HG03064 (cell line): Measurements from ENCODE around the gene TAF3.

ENCODE experiments used
- ATAC-seq: cut with Tn5 transposase; IDR thresholded peaks from one replicate; pipeline ENCODE4 v1.9.1; 2021; ENCODE audit warnings: low read depth; ENCODE audit not compliant: unreplicated experiment

The TAF3 gene

DNA sequence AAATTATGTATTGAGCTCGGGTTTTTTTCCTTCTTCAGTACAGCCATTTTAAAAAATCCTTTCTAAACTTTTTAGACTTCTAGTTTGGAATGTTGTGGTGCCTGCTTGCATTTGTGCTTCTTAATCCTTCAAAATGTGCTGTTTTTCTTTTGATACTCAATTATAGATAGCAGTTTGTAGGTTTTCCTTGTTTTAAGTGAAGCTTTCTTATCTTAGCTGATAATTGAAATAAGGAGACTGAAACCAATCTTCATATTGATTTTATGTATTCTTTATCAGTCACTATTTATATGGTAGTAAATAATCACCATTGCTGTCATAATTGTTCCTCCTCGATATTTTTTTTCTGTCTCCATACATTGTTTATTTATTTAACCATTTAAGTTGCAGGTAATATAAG is 56.6 kb downstream of the TAF3 start:
- no peak for ATAC-seq

DNA sequence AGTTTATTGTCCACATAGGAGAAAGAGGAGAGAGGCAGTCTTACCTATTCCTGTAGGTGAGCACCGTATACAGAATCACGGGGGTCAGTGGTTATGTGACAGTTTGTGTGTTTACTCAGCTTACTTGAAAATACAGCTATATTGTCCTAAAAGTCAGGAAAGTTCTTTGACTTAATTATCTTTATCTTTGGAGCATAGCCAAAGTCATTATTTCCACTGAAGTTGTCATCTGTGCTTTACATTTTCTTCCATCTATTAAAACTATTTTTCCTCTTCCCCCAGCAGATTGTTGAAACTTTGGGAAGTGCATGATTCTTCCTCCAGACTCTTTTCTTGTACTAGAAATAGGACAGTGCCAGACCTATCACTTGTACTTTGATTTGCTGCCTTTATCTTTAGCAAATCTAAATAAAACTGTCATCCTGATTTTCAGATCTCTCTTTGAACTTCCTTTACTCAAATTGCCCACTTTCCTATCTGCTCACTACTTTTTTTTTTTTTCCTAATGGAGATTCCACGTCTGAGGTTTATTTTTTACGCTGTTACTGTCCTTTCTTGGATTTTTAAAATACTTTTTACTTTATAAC is 58.3 kb downstream of the TAF3 start:
- no peak for ATAC-seq

DNA sequence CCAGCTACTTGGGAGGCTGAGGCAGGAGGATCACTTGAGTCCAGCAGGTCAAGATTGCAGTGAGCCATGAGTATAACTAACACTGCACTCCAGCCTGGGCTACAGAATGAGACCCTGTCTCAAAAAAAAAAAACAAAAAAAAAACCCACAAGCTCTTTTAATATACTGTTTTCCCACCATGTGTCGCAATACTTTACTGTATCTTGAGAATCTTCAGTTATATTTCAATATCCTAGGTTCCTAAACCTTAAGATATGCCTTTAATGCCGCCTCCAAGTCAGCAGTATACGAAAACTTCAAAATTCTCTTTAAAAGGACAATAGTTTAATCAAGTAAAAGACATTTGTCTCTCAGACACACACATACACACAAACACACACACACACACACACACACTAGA is 62.8 kb downstream of the TAF3 start:
- no peak for ATAC-seq

DNA sequence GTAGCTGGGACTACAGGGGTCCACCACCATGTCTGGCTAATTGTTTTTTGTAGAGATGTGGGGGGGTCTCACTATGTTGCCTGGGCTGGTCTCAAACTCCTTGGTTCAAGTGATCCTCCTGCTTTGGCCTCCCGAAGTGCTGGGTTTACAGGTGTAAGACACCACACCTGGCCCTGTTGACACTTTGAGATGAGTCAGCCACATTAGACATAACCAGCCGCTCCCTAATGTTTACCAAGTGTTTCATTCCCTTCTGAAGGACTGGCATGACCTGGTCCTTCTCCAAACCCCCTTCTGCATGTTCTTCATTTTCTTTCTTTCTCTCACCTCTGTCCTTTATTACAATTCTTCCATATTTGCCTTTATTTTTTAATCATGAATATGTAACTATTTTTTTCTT is 67.8 kb downstream of the TAF3 start:
- ATAC-seq: no peak

DNA sequence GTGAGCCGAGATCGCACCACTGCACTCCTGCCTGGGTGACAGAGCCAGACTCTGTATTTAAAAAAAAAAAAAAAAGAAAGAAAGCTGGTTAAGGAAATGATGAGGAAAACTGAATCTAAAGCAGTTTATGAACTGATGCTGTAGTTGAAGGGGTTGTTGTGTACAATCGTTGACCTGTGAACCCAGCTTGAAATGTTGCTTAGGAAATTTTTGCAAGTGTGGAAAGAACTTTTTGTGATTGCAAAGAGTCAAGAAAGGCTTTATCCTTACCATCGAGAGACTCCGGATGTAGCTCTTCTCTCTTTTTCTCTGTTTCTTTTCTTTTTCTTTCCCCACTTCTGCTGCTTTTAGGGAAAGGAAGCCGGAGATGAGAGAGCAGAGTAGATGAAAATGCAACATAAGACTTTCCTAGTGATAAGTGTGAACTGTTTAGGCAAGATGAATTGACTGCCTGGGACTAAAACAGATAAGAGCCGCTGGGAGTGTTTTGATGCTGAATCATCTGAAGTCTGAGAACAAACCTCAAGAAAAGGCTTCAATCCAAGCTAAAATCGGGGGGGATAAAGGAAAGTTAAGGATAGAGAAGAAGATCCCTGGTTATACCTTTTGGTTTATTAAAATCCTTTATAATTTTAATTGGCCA is 69.0 kb downstream of the TAF3 start:
- no peak for ATAC-seq

DNA sequence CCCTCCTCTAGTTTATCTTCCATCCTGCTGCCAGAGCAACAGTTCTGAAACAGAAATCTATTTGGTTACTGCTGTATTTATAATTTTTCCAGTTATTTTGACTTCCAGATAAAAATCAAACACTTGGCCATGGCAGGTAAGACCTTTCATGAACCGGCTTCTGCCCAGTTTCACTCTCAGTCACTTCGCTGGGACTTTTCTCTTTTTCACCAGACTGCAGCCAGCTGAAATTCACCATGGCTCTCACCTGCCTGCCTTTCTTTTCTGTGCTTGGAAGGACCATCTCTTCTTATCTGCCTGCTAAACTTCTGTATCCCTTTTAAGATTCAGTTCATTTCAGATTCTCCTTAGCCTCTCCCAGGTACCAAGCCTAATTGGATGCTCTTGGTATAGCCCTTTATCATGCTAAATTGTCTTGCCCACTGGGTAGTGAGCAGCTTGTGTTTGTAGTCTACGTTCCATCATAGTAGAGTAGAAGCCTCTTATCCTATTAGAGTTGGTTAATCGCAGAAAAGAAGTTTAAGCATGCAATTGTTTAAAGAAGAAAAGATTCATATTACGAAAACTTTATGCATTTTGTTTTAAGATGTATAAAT is 71.7 kb downstream of the TAF3 start:
- ATAC-seq: no peak

DNA sequence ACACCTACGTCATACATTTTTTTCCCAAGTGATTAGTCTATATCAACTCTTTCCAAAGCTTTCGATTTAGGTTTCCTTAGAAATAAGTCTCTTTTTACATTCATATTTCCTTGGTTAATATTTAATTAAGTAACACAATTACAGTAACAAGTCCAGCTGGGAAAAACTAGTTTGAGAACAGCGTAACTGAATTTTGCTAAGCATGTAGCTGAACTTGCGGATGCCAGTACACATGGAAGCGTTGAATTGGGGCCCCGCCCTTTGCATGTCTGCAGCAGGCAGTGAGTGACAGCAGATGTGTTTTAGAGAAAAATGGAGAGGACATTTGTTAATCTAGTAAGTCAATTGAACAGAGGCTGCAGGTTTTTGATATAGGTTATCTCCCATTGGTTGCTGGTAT is 72.5 kb downstream of the TAF3 start:
- ATAC-seq: no peak

DNA sequence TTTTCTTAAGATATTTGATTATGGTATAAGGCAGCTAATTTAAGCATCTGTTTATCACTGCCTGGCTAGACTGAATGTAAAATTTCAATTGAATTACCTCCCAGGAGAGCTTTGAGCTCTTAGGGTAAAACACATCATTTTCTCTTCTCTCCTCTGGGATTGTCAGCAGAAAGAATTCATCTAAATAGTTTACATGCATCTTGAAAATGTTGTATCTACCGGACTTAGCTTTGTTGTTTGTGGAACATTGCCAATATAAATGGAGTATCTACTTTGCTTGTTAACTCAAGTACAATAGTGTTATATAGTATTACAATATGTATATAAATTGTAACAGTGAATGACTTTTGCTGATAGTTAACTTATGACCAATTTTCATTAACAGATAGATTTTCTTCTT is 73.3 kb downstream of the TAF3 start:
- no peak for ATAC-seq

DNA sequence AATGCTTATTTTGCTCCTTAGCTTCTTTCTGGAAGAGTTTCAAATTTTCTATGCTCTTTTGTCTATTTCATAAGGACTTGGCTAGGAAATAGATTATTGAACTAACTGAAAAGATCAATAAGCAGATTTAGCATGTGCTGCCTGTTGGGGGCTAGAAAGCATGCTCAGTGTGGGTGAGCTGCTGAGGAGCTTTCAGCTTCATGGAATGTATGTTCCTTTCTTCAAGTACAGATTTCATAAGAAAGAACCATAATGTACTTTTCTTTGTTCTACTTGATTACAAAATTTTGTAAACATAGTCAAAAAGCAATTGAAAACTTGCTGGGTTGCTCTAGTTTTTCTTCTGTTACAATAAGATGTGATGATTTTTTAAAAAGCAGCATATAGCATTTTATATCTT is 73.8 kb downstream of the TAF3 start:
- ATAC-seq: no peak

DNA sequence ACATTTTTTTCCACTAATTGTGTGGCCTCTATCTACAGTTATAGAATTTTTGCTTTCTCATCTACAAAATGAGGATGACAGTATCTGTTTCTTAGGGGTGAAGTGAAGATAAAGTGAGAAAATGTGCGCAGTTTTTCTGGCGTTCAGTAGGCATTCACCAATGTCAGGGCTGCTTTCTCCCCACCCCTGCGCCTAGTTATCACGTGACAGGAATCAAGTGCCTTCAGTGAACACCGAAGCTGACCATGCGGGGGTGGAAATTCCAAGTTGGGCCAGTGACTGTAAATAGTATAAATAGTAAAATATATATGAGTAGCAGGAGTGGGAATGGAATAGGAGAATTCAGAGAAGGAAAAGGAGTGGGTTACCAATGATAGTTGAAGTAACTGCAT is 77.4 kb downstream of the TAF3 start:
- ATAC-seq: no peak

DNA sequence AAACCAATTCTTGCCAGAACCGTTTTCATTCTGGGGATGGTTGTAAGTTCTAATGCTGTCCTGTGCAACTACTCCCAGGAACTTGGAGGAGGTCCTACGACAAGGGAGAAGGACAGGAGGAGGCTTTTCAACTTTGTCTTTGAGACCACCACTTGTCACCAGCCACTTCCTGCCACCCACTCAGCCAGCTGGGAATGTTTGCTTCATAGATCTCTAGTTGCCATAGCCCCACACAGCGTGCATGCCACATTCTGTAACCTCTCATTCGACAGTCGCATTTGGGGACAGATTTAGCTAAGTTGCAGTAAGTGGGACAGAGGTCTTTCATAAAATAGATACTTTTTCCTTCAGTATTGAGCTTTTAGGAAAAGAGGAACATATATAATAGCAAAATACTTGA is 78.0 kb downstream of the TAF3 start:
- ATAC-seq: no peak

DNA sequence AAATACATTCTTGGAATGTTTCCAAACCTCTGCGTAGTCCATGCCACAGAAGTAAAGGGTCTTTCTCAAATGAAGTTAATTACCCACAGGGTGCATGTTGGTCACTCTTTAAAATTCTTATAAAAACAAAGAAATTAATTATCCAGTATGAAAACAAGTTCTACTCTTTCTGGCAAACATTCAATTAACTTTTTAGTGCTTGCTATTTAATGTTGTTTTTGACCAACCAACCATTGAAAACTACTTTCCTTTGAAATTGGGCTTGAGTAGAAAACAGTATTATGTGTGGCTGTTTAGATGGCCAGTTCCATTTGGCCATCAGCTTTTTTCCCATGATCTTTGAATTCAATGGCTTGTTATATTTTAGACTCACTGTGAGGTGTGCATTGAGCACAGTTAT is 83.0 kb downstream of the TAF3 start:
- no peak for ATAC-seq

DNA sequence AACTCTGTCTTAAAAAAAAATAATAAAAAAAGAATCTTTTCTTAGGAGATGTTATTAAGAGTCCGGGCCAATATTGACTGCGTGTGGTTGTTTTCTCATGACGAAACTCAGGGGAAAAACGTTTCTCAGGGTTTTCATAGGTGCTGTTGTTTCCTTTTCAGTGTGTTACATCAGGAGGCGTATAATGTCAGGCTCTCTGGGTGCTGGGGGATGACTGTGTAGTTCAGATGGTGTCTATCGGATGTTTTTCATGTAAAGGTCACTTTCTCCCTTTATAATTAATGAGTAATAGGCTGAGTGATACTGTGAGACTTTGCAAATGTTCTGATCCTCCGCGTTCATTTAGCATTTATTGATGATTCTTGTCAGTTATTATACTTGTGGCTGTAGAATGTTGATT is 84.1 kb downstream of the TAF3 start:
- no peak for ATAC-seq

DNA sequence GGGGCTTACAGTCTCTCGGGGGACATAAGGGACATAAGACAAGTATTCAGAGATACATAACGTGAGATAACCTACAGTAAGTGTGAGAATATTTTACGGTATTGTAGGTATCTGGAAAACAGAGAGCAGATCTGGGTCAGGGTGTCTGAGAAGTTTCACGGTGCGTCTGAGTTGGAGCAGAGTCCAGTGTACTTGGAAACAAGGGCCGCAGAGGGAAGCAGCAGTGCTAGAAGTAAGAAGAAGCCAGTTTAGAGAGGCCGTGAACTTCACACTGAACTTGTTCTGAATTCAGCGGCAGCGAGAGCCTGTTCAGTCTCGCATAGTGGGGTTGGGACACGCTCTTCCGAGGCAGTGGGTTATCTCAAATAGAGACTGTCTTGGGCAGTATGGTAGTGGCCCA is 85.5 kb downstream of the TAF3 start:
- no peak for ATAC-seq

DNA sequence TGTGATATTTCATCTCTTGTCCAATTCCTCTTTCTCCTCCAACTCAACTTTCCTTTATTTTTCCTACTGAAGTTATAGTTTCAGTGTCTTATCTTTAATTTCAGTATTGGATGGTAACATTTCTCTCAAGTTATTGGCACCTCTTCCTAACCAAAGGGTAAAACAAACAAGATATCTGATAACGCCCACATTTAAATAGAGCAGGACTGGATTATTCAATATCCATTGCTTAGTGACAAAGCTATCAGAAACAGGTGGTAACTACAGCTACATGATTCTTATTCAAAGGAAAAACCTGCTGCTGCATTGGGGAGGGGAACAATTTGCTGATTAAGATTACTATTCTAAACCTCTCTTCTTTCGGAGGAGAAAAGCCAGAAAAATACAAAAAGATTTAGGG is 87.8 kb downstream of the TAF3 start:
- ATAC-seq: no peak

DNA sequence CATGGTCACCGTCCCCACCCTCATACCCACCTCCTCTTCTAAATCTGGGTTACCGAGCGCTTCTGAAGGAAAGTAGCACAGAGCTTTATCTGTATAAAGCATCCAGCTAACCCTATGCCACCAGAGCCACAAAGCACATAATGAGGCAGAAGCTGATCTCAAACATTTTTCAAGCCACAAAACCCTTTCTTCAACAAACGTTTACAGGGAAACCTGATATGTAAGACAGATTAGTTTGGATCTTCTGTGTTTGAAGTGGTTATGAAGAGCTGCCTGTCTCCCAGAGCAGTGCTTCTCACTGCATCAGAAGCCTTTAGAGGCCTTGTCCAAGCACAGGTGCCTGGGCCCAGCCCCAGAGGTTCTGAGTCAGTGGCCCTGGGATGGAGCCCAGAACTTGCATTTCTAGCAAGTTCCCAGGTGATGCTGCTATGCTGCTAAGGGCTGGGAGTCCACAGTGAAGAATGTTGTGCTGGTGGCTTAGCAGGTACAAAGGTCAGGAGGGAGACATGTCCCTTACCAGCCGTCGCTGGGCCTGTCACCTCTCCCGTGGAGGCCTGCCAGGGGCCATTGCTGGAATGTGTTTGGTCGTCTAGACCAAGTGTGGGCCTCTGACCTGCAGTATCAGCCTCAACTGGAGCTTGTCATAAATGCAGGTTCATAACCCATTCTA is 90.4 kb downstream of the TAF3 start:
- no peak for ATAC-seq

DNA sequence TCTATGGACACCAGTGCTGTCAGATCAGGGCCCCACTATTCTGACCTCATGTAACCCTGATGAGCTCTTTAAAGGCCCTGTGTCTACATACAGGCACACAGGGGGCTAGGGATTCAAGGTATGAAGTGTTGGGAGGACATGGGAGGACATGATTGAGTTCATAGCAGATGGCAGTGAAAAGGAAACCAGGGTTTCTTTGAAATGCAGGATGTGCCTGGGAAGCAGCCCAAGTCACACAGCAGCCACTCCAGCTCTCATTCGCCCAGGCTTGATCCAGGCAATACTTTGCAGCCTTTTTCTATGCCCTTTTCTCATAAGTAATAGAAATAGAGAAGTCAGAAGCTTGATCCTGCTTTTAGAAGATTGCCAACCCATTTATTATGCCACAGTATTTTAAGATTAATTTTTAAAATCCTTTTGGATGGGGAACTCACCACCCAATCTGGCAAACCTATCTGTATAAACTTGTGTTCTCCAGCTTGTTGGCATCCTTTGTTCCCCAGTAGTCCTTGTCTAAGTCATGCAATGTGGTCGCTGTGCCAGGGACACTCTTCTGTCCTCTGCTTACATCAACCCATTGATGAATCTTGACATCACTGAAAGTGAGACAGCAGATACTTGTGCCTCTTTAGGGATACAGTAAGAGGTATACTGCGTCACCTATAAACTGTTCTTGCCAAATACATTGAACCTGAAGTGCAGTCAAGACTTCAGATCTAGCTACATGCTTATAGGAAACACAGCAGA is 95.0 kb downstream of the TAF3 start:
- no peak for ATAC-seq

DNA sequence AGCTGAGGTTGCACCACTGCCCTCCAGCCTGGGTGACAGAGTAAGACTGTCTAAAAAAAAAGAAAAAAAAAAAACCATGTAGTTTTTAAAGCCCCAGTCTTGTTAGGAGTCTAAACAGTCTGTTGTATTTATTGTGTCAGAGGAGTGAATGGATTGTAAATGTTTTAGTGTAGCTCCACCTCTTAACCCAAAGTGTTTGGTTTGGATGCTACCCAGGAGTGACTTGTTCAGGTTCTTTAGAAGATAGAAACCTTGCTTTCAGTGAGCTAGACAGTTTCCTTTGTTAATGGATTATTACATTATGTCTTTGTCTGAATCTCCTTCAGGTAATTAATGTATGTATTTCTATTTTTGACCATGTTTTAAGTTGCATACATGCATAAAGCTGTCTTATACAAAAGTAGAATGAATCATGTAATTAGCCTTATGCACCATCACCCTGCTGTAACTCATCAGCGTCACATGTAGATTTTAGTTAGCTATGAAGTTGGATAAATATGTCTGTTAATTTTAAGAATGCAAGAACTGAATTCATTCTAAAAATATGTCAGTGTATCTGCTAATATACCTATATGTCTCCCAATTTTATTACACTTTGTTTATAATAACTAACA is 97.7 kb downstream of the TAF3 start:
- ATAC-seq: no peak

DNA sequence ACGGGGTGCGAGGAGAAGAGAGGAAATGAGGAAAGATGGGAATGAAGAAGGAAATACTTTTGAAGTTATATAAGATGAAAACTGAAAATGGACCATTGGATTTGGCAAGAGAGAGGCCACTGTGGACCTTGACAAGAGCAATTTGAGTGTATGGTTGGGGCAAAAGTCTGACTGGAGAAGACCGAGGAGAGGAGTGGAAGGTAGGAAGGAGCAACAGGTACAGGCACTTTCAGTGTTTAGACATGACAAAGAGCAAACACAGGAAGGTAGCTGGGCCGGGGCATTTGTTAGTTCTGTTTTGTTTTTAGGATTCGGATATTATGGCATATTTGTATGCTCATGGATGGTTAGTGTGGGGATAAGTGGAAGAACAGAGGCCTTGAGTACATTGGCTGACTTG is 99.4 kb downstream of the TAF3 start:
- no peak for ATAC-seq

DNA sequence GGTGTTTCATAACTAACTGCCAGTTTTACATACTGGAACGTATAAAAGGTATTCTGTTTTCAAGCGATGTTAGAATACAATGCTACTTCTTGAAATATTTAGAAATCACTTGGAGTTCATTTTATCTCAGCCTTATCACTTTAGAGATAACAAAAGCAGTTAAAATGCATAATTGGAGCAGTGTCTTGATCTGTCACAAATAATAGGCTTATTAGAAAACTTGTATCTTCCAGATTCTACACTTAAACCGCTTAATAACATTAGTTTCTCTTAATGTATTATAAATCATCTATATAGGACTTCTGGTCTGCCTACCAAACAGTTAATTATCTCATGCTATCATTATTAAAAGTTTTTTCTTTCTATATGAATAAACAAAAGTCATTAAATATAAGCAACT is 104.4 kb downstream of the TAF3 start:
- ATAC-seq: no peak

DNA sequence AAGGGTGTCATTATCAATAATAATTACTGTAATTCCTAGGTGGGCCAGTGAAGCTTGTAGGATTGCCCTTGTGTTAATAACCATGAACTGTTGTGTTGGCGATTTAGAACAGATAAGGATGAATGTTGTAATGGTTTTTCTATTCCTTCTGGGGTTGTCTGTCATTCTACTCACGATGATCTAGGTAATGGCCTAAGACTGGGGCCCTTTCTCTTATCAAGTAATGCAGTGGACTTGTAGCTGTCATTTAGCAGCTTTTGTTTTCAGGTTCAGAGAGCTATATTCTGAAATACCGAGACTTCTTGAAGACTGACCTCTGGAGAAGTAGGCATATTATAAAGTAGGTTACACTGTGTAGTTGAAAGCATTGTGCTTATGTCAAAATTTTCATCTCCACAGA is 110.2 kb downstream of the TAF3 start:
- no peak for ATAC-seq
